CD8-positive, alpha-beta memory T cell (primary cell): ENCODE data around the gene DCTN2. TPM values are rescaled to one million over a fixed set of nuclear protein-coding genes. Genes with fewer than 3 reads are reported as not detected.
"Not testable (repeated sequence)": the region's sequence is repeated elsewhere in the genome, so short reads cannot be mapped to it uniquely, and the experiment has no call there.

Source experiments
- CTCF ChIA-PET: fragments of 350-600 bp; sonication (Branson Sonifier 250); formaldehyde crosslinking; loops from one replicate; lab custom pipeline; 2021; ENCODE audit warnings: antibody characterized with exemption; lab: Charles Lee
- POLR2A ChIA-PET: fragments of 350-600 bp; sonication (Branson Sonifier 250); formaldehyde crosslinking; loops from one replicate; lab custom pipeline; 2021; ENCODE audit warnings: antibody characterized with exemption; lab: Charles Lee
- DNase-seq, 5 donors: peaks; one replicate each; pipeline versions ENCODE4 v3.0.0 to v3.0.0-alpha.2; 2020 to 2022; ENCODE audit warnings: mixed read lengths in 1 of 5
- H3K27ac ChIP-seq: one replicate; pipeline ENCODE4 v1.7.0; 2013; ENCODE audit warnings: low read depth, mild to moderate bottlenecking, low read length, moderate library complexity
- H3K27me3 ChIP-seq: 2 replicates; pipeline ENCODE4 v1.7.0; 2013; ENCODE audit warnings: low read length, mild to moderate bottlenecking; ENCODE audit not compliant: insufficient read depth, poor library complexity, severe bottlenecking
- H3K36me3 ChIP-seq: 2 replicates; pipeline ENCODE4 v1.7.0; 2013; ENCODE audit warnings: mild to moderate bottlenecking, low read length, moderate library complexity; ENCODE audit not compliant: insufficient read depth
- H3K4me1 ChIP-seq: 2 replicates; pipeline ENCODE4 v1.7.0; 2013; ENCODE audit warnings: mild to moderate bottlenecking, low read length, moderate library complexity; ENCODE audit not compliant: insufficient read depth
- H3K4me3 ChIP-seq: 2 replicates; pipeline ENCODE4 v1.7.0; 2013; ENCODE audit warnings: mild to moderate bottlenecking, low read length
- H3K9me3 ChIP-seq: 2 replicates; pipeline ENCODE4 v1.7.0; 2013; ENCODE audit warnings: mild to moderate bottlenecking, low read length
- H3K27ac Mint-ChIP-seq, 8 donors: one replicate each; pipeline ENCODE4 v1.8.0; 2020 to 2021; ENCODE audit warnings: mixed read lengths in 8 of 8, mild to moderate bottlenecking in 6 of 8, inconsistent platforms in 3 of 8, moderate library complexity in 3 of 8
- H3K27me3 Mint-ChIP-seq, 2 donors: one replicate each; pipeline ENCODE4 v1.8.0; 2020 to 2021; ENCODE audit warnings: mixed read lengths in 2 of 2, mild to moderate bottlenecking in 1 of 2, moderate library complexity in 1 of 2
- H3K36me3 Mint-ChIP-seq, 3 donors: one replicate each; pipeline ENCODE4 v1.8.0; 2020 to 2021; ENCODE audit warnings: mixed read lengths in 3 of 3, inconsistent platforms in 1 of 3, mild to moderate bottlenecking in 1 of 3
- H3K4me1 Mint-ChIP-seq, 3 donors: one replicate each; pipeline ENCODE4 v1.8.0; 2020 to 2021; ENCODE audit warnings: mixed read lengths in 3 of 3, inconsistent platforms in 1 of 3, mild to moderate bottlenecking in 1 of 3
- H3K4me3 Mint-ChIP-seq, 7 donors: one replicate each; pipeline ENCODE4 v1.8.0; 2020 to 2021; ENCODE audit warnings: mixed read lengths in 7 of 7, mild to moderate bottlenecking in 6 of 7, moderate library complexity in 4 of 7, inconsistent platforms in 2 of 7
- H3K9me3 Mint-ChIP-seq, 5 donors: one replicate each; pipeline ENCODE4 v1.8.0; 2020 to 2022; ENCODE audit warnings: mixed read lengths in 5 of 5, mild to moderate bottlenecking in 3 of 5, moderate library complexity in 2 of 5, inconsistent platforms in 1 of 5
- polyA plus RNA-seq: library from polyadenylated mRNA; unstranded; fragments of 300-500 nt; fragmentation: Illumina TruSeq; gene quantifications from one replicate; pipeline ENCODE4 v1.2.3, GENCODE V29; 2021
- total RNA-seq, 2 experiments: library from RNA; stranded (reverse); gene quantifications; one replicate each; pipeline ENCODE4 v1.2.3, GENCODE V29; 2021

The DCTN2 gene
- total and polyA plus RNA-seq, 3 experiments from 2014 or later: 80.8 to 99.3 (median 98.7) TPM

DNA sequence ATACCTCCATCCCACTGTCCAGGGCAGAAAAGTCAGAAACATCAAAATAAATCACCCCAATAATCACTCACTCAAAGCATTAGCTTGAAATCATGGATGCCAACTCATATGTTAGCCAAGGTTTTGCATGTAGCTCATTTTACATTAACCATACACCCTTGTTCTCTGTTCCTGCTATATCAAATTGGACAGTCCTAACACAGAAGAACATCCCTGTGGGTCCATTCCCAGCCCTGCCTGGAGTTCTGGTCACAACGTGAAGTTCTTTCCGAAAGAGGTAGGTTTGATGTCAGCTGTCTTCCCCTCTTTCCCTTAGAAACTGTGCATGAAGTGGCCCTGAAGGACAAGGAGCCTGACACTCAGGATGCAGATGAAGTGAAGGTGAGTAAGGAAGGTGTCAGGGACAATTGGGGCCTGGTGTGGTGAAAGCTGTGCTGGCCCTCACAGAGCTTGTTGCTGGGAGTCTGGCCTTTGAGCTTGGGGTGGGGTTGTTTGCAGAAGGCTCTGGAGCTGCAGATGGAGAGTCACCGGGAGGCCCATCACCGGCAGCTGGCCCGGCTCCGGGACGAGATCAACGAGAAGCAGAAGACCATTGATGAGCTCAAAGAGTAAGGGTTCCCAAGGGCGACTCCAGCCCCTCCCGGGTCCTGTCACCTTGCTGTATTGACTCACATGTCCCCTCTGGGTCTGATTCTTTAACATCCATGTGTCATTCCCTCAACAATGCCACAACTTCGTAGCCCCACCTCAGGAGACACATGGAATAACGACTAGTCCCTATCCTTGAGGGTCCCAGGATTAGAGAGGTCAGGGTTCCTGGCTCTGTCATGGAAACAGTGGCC, 29.0 kb upstream of the DCTN2 start:
- peaks cover 0 to 2% of the 10 kb centered on the region in 2 donors for H3K27me3 Mint-ChIP-seq
- Histone ChIP-seq H3K4me1 (no peaks in the 10 kb centered on the region), H3K4me3 (no peak overlapping the region), H3K36me3 (no peaks in the 10 kb centered on the region), H3K9me3 (no peaks in the 10 kb centered on the region), H3K27me3 (no peaks in the 10 kb centered on the region), H3K27ac (no peak overlapping the region)
- POLR2A ChIA-PET: no interaction called here
- CTCF ChIA-PET: interaction anchor here (0.8 to 2.9 kb wide), 5 partner anchors 7 to 117 kb away, joined by 3 to 18 read pairs (median 9); partner anchors contain the start of gene B4GALNT1
- H3K36me3 Mint-ChIP-seq: peaks cover 0 to 3% (median 0%) of the 10 kb centered on the region in 3 donors
- DNase-seq: no peak
- H3K4me3 Mint-ChIP-seq: no peak overlapping the region
- H3K9me3 Mint-ChIP-seq: no peaks in the 10 kb centered on the region
- no peak overlapping the region for H3K27ac Mint-ChIP-seq
- H3K4me1 Mint-ChIP-seq: no peaks in the 10 kb centered on the region

GRCh38 chr12:57574795-57575194, 27.8 kb upstream of the DCTN2 start:
- Histone ChIP-seq H3K27ac (no peak overlapping the region), H3K4me1 (no peaks in the 10 kb centered on the region), H3K36me3 (no peaks in the 10 kb centered on the region), H3K4me3 (no peak overlapping the region), H3K9me3 (no peaks in the 10 kb centered on the region), H3K27me3 (no peaks in the 10 kb centered on the region)
- ChIA-PET CTCF (interaction anchor here (1.1 to 2.9 kb wide), 4 partner anchors 9 to 116 kb away, joined by 3 to 18 read pairs (median 12); partner anchors contain the start of gene B4GALNT1), POLR2A (no interaction called here)
- Mint-ChIP-seq H3K36me3 (peaks cover 0 to 3% (median 0%) of the 10 kb centered on the region in 3 donors), H3K27me3 (peaks cover 0 to 2% of the 10 kb centered on the region in 2 donors), H3K27ac (peak overlapping the region in 1 of 8 donors; percentile 79), H3K4me1 (no peaks in the 10 kb centered on the region), H3K9me3 (no peaks in the 10 kb centered on the region), H3K4me3 (no peak overlapping the region)
- DNase-seq: no peak

DNA sequence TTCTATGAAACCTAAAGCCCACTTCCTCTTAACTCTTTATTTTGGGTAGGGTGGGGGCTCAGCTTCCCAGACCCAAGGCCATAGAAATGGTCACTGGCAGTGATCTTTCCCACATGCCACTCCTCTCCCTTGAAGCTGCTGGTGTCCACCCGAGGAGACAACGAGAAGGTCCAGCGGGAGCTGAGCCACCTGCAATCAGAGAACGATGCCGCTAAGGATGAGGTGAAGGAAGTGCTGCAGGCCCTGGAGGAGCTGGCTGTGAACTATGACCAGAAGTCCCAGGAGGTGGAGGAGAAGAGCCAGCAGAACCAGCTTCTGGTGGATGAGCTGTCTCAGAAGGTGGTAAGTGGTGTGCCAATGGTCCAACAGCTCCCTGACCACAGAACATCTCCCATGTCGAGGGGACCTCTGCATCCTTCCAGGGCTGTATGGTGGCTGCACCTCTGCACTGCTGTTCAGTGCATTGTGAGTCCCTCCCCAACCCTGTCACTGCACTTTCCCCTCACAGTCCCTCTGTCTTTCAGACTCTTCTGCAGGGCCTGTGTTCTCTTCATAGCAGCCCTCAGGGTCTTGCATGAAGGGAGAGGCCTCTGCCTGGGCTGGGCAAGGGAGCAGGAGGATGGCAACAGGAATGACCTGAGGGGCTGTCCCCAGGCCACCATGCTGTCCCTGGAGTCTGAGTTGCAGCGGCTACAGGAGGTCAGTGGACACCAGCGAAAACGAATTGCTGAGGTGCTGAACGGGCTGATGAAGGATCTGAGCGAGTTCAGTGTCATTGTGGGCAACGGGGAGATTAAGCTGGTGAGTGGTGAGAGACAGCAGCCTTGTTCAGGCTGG, 25.2 kb upstream of the DCTN2 start:
- Histone ChIP-seq H3K4me1 (no peaks in the 10 kb centered on the region), H3K36me3 (no peaks in the 10 kb centered on the region), H3K9me3 (no peaks in the 10 kb centered on the region), H3K27me3 (no peaks in the 10 kb centered on the region), H3K4me3 (no peak overlapping the region), H3K27ac (no peak overlapping the region)
- DNase-seq: no peak
- Mint-ChIP-seq H3K4me1 (no peaks in the 10 kb centered on the region), H3K27me3 (peaks cover 0 to 3% of the 10 kb centered on the region in 2 donors), H3K9me3 (no peaks in the 10 kb centered on the region), H3K4me3 (no peak overlapping the region), H3K36me3 (peaks cover 0 to 3% (median 0%) of the 10 kb centered on the region in 3 donors), H3K27ac (no peak overlapping the region)
- CTCF ChIA-PET: no interaction called here
- POLR2A ChIA-PET: no interaction called here

DNA sequence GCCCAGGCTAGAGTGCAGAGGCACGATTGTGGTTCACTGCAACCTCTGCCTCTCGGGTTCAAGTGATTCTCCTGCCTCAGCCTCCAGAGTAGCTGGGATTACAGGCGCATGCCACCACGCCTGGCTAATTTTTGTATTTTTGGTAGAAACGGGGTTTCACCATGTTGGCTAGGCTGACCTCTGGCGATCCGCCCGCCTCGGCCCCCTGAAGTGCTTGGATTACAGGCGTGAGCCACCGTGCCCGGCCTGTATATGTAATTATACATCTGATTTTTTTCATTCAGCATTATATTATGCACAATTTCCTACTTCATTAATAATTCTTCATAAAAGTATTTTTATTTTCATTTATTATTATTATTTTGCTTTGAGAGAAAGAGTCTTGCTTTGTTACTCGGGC, 23.4 kb upstream of the DCTN2 start:
- ChIA-PET POLR2A (interaction anchor here (0.6 kb wide), 1 partner anchor 9 kb away, joined by 3 read pairs; no protein-coding TSS in a partner anchor), CTCF (interaction anchor here (2.0 kb wide), 1 partner anchor 13 kb away, joined by 7 read pairs; no protein-coding TSS in a partner anchor)
- not testable (repeated sequence) for H3K27me3 Mint-ChIP-seq, H3K27me3 ChIP-seq, H3K27ac Mint-ChIP-seq, H3K36me3 Mint-ChIP-seq, H3K9me3 Mint-ChIP-seq, H3K4me1 ChIP-seq, H3K4me3 Mint-ChIP-seq, H3K4me3 ChIP-seq, H3K9me3 ChIP-seq, DNase-seq, H3K27ac ChIP-seq, H3K4me1 Mint-ChIP-seq, H3K36me3 ChIP-seq

DNA sequence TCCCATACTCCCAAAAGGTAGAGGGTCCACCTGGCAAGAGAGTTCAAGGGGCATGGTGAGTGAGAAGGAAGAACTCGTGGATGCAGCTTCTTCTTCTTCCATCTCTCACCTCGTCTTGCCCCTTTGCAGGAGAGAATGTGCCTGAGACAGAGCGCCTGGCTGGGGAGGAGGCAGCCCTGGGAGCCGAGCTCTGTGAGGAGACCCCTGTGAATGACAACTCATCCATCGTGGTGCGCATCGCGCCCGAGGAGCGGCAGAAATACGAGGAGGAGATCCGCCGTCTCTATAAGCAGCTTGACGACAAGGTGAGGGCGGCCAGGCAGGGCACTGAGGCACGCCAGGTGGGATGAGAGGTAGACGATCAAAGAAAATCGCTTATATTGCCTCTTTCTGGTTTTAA, 22.9 kb upstream of the DCTN2 start:
- POLR2A ChIA-PET: no interaction called here
- Mint-ChIP-seq H3K27ac (peak overlapping the region in 1 of 8 donors; percentile 56), H3K4me3 (no peak overlapping the region), H3K4me1 (no peaks in the 10 kb centered on the region), H3K27me3 (peaks cover 0 to 3% of the 10 kb centered on the region in 2 donors), H3K36me3 (no peaks in the 10 kb centered on the region), H3K9me3 (no peaks in the 10 kb centered on the region)
- Histone ChIP-seq H3K4me1 (no peaks in the 10 kb centered on the region), H3K9me3 (no peaks in the 10 kb centered on the region), H3K4me3 (no peak overlapping the region), H3K27ac (no peak overlapping the region), H3K27me3 (no peaks in the 10 kb centered on the region), H3K36me3 (no peaks in the 10 kb centered on the region)
- CTCF ChIA-PET: interaction anchor here (2.0 kb wide), 1 partner anchor 13 kb away, joined by 7 read pairs; no protein-coding TSS in a partner anchor
- DNase-seq: no peak

DNA sequence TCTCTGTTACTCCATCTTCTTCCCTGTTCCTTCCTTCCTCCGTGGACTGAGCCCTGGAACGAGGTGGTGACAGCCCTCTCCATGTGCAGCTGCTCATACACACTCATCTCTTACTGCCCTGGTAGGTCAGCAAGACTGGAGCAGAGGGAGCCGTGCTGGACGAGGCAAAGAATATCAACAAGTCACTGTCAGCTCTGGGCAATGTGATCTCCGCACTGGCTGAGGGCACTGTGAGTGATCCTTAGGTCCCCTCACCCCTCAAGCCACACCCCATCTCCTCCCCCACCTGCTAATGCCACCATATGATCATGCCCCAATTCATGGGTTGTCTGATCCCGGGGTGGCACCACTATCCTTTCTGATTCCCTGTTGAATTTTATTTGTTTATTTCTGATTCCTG, 21.8 kb upstream of the DCTN2 start:
- H3K9me3 Mint-ChIP-seq: no peaks in the 10 kb centered on the region
- H3K4me1 ChIP-seq: no peaks in the 10 kb centered on the region
- H3K27ac ChIP-seq: no peak overlapping the region
- H3K4me3 Mint-ChIP-seq: no peak overlapping the region
- H3K9me3 ChIP-seq: no peaks in the 10 kb centered on the region
- CTCF ChIA-PET: no interaction called here
- H3K4me3 ChIP-seq: no peak overlapping the region
- H3K27me3 Mint-ChIP-seq: peaks cover 3 to 8% of the 10 kb centered on the region in 2 donors
- H3K4me1 Mint-ChIP-seq: no peaks in the 10 kb centered on the region
- DNase-seq: no peak
- POLR2A ChIA-PET: no interaction called here
- H3K36me3 Mint-ChIP-seq: no peaks in the 10 kb centered on the region
- H3K27me3 ChIP-seq: no peaks in the 10 kb centered on the region
- H3K36me3 ChIP-seq: no peaks in the 10 kb centered on the region
- H3K27ac Mint-ChIP-seq: no peak overlapping the region

DNA sequence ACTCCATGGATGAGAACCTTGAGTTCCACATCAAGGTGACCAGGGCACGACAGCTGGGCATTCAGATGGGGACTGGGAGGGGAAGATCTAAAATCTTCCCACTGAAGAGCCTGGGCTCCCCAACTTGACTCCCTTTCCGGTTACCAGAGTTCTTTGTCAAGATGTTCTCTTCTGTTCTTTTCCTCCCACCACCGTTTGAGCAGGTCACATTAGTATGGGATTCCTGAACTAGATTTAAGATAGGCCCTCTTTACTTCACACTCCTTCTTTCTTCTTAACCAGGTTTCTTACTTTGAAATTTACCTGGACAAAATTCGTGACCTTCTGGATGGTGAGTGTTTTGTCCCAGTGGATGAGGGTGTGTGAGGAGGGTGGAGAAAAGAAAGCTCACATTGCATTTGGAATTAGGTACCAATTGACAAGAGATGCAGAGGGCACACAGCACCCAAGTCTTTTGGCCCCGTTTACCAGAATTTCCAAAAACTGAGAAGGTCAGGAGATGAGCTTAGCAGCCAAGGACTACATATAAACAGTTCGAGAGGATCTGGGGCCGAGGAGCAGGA, 17.3 kb upstream of the DCTN2 start:
- Histone ChIP-seq H3K27me3 (no peaks in the 10 kb centered on the region), H3K36me3 (no peaks in the 10 kb centered on the region), H3K4me1 (no peaks in the 10 kb centered on the region), H3K9me3 (no peaks in the 10 kb centered on the region), H3K4me3 (no peak overlapping the region), H3K27ac (no peak overlapping the region)
- Mint-ChIP-seq H3K9me3 (no peaks in the 10 kb centered on the region), H3K36me3 (no peaks in the 10 kb centered on the region), H3K4me3 (no peak overlapping the region), H3K4me1 (no peaks in the 10 kb centered on the region), H3K27ac (no peak overlapping the region), H3K27me3 (peaks cover 10 to 15% of the 10 kb centered on the region in 2 donors)
- no peak for DNase-seq
- ChIA-PET POLR2A (no interaction called here), CTCF (interaction anchor here (1.4 kb wide), 1 partner anchor 9 kb away, joined by 3 read pairs; no protein-coding TSS in a partner anchor)
